ENCODE measurements around the gene KIF21B.

- TF ChIP-seq CREB1 (IDR thresholded peaks at IDR 0.05; ENCODE audit: low read depth), result no peak
- no peak for TF ChIP-seq MAX (IDR thresholded peaks at IDR 0.05)
- TF ChIP-seq CEBPB (IDR thresholded peaks at IDR 0.05), result no peak
- no peak for TF ChIP-seq ZBTB7A (IDR thresholded peaks at IDR 0.05; ENCODE audit: low read depth)
- no peak for TF ChIP-seq TEAD4 (IDR thresholded peaks at IDR 0.05)
- no peak for TF ChIP-seq EP300 (IDR thresholded peaks at IDR 0.05; ENCODE audit: borderline replicate concordance)
- TF ChIP-seq REST (IDR thresholded peaks at IDR 0.05; ENCODE audit: low read depth), result no peak
- no peak for TF ChIP-seq FOXM1 (IDR thresholded peaks at IDR 0.05; ENCODE audit: borderline replicate concordance, low read depth)
- no peak for TF ChIP-seq RAD21 (IDR thresholded peaks at IDR 0.05; ENCODE audit: low read depth)
These were observed 88.8 kb downstream of the KIF21B start for GRCh38 chr1:200934676-200935245.
